IPS-NIHi7 (cell line): ENCODE results near the gene LAPTM4A.

Experiments
- DNase-seq: peaks from one replicate; pipeline ENCODE4 v3.0.0; 2012; ENCODE audit warnings: mixed read lengths; ENCODE audit errors: extremely low spot score

Gene LAPTM4A

DNA sequence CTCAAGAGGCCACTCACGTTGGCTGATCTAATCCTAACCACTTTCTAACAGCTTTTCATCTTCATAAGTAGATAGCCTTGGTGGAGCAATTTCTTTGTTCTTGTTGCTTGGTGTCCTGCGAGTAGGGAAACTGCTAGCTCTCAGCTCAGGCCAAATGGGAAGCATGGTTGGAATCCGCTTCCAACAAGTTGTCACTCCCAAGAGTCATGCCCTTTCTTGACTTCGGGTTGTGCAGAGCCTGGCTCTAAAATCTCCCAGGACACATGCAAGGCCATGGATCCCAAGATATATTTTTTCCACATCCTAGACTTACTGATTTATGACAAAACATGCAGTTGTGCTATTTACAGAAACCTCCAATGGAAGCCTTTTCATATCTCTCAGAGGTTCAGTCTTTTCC lies 31.7 kb downstream of the LAPTM4A start:
- no peak for DNase-seq

DNA sequence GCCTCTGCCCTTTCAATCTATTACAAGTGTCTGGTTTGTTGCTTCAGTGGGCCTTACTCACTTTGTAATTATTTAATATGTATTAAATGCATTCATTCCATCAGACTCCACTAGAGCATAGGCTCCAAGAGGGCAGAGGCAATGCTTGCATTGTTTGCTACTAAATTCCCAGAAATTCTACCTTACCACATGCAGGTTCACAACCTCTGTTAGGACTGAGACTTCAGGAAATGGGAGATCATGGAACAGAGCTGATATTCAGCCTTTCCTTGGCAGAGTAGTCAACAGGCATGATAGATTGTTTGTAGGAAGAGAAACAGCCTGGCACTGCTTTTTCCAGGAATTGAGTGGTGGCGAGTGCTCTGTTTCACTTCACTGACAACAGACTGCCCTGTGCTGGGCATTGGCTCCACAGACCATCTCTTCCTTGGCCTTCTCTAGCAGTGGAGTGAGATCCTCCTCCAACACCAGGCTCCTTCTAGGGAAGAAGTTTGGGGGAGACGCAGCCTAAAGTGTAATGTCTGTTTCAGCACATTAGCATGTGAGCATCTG lies 32.8 kb downstream of the LAPTM4A start:
- DNase-seq: no peak

DNA sequence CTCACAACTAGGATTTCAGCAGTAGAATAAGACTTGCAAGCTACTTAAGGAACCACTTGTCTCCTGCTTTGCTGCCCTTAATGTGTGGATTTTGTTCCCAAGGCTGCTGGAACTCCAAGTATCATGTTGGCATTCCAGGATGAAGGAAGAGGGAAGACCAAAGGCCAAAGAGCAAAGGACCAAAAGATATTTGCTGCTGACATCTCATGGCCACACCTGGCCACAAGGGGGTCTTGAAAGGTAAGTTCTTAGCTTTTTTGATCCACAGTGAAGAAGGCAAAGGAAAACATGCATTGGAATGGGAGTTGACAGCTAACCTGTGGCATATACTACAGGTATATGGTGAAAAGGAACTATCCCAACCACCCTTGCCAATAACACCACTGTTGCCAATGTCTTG lies 35.1 kb downstream of the LAPTM4A start:
- peak; percentile 56 for DNase-seq

DNA sequence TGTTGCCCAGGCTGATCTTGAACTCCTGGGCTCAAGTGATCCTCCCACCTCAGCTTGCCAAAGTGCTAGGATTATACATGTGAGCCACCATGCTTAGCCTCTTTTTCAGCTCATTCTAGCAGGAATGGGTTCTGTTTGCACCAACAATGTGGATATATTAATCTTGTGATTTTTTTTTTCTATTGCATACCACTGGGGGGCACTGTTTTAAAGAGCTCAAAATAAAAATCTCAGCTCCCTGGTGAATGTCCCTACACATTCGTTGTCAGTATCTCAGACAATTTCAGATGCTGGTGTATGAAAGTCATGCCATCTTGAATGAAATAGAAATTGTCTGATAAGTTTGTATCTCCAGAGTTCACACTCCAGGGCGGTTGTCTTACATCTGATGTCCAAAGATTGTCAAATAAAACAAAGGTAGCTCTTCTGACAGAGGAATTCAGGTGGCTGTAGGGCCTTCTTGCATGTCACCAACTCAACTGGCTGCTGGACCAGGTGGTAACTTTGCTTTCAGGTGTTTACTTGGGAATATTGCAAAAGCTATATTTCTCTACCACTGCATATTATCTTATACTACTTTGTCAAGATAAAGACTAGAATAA lies 35.8 kb downstream of the LAPTM4A start:
- peak; percentile 47 for DNase-seq

DNA sequence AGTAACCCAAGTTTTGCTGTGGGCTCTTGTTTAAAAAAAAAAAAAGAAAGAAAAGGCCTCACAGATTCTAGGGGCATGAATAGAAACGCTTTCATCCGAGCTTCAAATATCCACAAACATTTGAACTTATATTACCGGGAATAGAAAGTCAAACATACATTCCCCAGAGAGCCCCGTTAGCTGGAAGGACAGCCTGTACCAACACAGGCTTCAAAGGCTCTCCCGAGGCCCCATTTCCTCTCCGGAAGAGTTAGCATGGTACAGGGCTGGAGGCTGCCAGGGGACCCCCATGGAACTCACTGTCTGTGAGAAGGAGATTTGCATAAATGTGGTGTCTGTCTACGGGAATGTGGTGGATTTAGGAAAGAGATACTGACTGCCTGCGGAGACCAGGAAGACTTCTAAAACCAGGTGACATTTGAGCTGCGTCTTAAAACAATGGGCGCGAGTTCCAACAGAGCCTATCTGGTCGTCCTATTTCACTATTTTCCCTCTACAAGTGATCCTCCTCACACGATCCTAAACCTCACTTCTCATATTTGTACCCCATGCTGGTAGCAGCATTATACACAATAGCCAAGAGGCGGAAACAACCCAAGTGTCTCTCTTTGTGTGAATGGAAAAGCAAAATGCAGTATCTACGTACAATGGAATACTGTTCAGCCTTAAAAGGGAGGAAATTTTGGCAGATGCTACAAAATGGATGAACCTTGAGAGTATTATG lies 38.1 kb downstream of the LAPTM4A start:
- DNase-seq: peak; percentile 23

DNA sequence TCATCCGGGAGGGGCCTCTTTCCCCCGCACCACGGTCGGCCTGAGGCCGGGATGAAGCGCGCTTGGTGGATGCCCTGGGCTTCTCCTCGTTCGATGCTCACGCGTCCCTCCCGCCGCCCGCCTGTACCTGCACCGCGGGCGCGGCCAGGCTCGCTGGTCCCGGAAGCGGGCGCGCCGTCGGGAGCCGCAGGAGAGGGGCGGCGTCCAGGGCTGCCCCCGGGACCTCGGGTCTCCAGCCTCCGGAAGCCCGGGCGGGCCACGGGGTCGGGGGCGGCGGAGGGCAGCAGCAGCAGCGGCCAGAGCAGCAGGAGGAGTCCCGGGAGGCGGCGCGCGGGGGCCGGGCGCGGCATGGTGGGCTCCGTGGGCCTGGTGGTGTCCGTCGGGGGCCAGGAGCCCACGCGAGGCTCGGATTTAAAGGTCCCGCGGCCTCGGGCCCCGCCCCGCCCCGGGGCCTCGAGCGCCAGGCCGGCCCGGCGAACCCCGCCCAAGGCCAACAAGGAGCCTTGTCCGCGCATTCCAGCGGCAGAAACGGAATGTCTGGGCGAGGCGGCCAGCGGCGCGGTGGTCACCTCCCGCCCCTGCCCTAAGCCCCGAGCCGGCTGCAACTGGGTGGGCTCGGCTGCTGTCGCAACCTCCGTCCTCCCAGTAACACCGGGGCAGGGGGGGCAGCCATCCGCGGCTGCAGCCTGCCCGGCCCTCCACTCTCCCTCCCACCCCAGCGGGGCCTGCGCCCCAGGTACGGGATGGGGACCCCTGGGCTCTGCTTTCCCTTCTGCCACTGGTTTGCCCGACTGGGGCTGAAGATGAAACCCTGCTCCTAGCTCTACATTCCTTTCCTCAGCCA lies 38.9 kb downstream of the LAPTM4A start, which contains the start of gene MATN3:
MATN3 (minus strand) TSS at position 387 of the 844 bp plus-strand sequence; CDS start at position 350, 37 bp downstream.
- DNase-seq: peak; percentile 77

DNA sequence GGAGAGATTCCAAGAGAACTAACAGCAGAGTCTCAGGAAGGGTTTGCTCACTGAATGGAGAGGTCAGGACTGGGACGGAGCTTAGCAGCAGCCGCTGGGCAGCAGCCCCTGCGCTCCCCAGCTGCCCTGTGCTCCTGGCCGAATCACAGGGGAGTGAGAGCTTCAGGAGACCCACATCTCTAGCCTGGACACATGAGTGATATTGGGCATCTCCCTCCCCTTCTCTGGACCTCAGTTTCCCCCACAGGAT lies 39.5 kb downstream of the LAPTM4A start:
- peak; percentile 29 for DNase-seq

DNA sequence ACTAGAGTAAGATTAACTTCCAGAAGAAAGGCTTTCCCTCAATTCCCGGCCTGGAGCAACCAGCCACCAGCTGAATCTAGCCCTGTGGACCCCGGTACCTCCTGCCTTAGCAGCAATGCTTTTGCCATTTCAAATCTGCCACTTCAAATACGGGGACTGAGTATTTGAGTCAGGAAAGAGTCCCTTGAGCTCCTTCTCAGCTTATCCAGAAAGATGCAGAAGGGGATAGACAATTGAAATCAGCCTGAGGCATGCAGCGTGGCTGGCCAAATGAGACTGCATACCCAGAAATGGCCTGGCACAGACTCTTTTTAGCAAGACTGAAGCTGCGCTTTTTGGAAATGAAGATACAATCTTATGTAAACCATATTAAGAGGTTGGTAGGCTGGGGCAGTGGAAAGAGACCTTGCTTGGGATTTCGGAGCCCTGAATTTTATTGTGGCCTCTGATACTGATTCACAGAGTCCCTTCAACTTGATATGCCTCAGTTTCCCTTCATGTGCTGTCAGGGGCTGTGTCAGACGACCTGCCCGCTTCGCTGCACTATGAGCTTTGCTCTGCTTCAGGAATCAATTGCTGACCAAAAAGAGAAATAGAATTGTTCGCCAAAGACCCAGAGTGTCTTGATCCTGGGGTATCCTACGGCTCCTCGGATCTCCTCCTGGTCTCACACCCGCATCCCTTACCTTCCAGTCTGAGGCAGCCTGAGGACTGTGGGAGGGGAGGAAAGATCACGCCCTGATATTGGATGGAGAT lies 40.0 kb downstream of the LAPTM4A start:
- no peak for DNase-seq

DNA sequence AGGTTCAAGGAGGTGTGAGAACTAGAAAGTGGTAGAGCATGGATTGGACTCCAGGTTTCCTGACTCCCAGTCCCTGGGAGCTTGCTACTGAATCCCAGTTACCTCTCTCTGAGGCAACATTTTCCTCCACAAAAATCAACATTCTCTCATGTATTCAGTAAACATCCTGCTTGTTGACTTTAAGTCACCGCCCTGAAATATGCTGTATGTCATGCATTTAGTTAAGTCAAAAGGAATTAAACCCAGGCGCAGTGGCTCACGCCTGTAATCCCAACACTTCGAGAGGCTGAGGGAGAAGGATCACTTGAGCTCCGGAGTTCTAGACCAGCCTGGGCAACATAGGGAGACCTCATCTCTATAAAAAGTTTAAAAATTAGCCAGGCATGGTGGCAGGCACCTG lies 42.7 kb downstream of the LAPTM4A start:
- no peak for DNase-seq

DNA sequence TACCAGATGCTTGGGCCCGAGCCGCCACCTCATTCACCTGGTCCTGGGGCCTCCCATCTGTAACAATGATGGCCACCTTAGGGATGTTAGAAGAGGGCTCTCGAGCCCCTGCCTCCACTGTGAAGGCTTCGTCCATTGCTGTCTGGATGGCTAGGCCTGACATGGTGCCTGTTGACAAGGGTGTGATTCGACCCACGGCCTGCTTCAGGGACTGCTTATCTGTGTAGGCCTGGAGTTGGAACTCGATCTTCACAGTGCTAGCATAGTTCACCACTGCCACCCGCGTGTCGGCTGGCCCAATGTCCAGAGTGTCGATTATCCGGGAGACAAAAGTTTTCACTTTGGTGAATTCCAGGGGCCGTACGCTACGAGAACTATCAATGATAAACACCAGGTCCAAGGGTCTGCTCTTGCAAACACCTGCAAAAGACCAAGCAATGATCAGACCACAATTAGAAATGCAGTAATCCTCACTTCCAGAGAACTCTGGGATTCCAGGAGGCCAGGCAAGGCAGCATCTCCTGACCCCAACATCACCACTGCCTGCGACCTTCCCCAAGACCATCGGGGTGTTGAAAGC lies 45.4 kb downstream of the LAPTM4A start:
- DNase-seq: no peak

DNA sequence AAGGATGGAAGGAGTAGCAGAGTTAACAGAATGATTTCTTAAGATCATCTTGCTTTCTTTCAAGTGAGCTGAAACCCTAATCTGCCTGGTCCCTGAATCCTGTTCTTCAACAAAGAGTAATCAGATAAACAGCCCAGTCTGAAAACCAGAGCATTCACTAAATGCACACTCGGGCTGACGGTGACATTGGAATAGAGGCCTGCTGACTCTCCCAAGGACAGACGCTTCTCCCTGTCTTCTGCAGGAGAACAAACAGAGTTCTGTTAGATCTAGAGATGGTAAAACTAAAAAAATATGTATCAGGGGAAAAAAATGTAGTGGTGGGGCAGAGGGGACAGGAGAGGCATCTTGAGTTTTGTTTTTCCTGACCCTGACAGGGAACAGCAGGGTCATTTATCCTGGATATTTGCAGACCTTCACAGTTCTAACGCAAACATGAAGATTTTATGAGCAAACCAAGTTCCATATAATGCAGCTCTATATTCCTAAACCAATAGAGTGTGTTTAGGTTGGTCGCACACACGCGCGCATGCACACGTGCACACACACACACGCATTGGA lies 46.3 kb downstream of the LAPTM4A start:
- no peak for DNase-seq

DNA sequence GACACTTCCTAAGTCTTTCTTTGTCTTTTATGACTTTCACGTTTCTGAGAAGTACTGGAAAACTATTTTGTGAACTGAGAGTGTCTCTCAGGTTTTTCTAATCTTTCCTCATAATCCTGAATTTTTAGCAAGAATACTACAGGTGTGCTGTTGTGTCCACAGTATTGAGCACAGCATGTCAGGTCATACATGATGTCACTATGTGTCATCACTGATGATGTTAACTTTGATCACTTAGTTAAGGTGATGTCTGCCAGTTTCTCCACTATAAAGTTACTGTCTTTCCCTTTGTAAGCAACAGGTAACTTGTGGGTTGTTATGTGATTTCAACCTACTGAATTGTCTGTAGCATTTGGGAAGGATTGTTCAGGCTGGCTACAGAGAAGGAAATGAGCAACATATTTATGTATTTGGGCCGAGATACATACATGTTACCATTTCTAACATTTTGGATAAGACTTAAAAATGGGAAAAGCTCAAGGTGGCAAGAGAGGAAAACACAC lies 50.0 kb downstream of the LAPTM4A start:
- no peak for DNase-seq

DNA sequence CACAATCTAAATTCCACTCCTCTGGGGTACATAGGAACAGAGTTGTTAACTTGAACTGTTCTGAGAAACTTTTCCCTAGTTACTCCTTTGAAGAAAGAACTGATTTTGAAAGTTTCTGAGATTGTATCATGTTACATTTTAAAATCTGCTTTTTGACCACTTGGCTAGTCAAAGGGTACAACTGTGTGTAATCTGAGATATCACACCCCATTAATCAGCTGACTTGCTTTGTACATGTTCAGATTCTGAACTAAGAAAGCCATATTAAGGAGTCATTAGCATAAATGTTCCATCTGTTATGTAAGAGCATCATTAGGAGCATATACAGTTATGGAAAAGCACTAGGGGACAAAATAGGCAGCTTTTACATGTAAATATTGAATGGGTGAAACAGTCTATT lies 57.7 kb downstream of the LAPTM4A start:
- no peak for DNase-seq

DNA sequence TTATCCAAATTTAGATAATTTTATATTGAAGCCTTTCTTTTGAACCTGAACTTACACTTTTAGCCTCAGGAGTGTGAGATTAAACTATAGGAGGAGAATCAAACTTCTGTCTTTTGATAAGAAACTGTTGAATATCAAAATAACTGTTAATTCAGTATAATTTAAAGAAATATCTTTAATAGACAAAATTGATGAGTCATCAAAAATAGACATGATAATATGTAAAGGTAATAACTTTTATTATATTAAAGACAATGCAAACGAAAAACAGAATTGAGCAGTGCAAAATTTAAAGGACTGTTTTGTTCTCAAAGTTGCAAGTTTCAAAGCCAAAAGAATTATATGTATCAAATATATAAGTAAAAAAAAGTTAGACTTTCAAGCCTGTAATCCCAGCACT lies 59.5 kb downstream of the LAPTM4A start:
- no peak for DNase-seq

DNA sequence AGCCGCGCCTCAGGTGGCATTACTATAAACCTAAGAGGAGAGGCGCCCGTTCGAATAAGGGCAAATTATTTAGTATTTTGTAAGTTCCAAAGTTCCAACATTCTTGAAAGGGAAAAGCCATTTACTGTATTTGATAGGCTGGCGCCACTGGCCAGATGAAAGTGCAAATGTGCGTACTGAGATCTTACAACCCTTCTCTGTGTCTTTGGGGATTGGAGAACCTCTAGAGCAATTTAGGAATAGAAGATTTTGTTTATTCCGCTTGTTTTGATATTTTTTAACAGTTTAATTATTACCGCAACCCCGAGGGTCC lies 61.1 kb downstream of the LAPTM4A start:
- no peak for DNase-seq

DNA sequence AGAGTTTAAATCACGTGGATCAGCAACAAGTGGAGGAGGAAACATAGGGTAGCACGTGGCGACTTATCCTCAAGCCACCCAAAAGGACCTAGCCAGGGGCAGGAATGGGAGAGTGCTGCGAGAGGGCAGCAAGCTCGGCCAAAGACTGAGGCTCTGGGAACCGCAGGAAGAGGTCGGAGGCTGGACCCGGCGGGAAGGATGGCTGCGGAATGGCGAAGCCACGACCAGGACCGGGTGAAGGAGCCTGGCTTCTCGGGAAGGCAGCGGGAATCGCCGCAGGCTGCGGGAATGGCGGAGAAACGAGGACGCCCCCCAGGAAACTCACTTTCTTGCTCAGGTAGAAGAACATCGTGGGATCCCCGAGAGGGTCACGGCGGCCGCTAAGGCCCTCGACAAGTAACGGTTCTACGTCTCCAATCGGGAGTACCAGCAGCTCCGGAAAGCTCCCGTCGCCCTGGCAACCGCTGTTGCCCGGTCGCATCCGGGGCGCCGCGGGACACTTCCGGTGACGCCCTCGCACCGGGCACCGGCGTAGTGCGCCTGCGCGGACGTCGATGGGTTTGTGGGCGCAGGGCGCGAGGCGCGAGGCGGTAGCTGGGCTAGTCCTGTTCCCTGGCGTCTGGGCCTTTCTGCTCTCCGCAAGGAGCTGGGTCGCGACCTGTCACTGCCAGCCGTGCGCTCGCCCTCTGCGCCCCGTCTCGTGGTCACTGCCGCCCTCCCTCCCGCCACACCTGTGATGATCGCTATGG lies 61.6 kb downstream of the LAPTM4A start, which contains the start of gene WDR35:
WDR35 (minus strand) TSS at position 439 of the 749 bp plus-strand sequence; CDS start at position 349, 90 bp downstream.
- peak; percentile 99 for DNase-seq

DNA sequence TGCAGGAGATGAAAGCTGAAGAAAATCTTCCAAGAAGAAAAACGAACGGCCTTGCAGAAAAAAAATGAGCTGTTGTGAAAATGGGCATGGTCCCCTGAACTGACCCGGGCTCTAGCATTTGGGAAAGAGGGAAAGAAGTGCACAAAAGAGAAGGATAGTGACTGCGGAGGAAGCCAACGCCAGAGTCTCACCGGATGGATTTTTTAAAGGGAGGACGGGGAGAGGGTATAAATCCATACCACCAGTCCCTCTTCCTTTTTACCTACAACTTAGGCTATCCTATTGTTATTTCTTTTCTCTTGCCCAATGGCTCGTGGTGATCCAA lies 62.1 kb downstream of the LAPTM4A start:
- peak; percentile 16 for DNase-seq

DNA sequence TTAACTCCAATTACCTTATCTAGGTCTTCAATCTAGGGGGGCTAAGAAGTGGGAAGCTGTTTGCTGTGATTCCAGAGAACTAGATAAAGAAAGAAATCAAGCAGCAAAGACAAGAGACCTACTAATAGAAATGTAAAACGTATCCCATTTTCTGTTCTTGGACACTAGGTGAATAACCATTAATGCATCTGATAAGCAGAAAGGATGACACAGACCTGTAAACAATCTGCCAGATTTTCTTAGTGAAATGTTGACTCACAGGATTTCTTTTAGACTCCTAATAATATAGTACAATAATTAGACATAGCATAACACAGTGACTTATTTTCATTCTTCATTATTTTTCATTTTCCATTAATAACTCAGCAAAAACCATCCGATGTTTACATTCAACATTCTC lies 62.8 kb downstream of the LAPTM4A start:
- no peak for DNase-seq

DNA sequence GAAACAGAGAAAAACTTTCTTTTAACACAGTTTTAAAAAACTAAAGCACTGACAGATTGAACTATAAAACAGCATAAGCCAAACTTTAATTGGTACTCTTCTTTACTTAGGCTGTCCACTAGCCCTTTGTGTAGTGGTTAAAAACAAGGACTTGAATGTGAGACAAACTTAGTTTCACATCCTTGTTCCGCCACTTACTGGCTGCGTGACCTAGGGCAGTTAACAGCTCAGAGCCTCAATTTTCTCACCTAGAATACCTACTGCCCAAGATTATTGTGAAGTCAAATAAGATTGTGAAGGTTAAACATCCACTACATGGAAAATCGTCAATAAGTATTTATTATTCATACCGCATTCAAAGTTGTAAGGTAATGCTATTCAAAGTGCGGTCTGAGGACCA lies 63.5 kb downstream of the LAPTM4A start:
- DNase-seq: no peak
